K562 (cell line): ENCODE data around the gene SAXO1. TPM values are rescaled to one million over a fixed set of nuclear protein-coding genes. Genes with fewer than 3 reads are reported as not detected.

Source experiments
- GTF2E2 ChIP-seq: fragments of 200-800 bp; sonication (Bioruptor generic); IDR thresholded peaks from 2 replicates; pipeline ENCODE4 v1.6.1; 2016; ENCODE audit warnings: missing genetic modification characterization, missing compliant biosample characterization
- MTA1 ChIP-seq: fragments of 450-650 bp; IDR thresholded peaks from 2 replicates; pipeline ENCODE4 v1.6.1; 2017; ENCODE audit warnings: borderline replicate concordance
- NEUROD1 ChIP-seq: fragments of 150-350 bp; IDR thresholded peaks from 2 replicates; pipeline ENCODE4 v1.6.1; 2014; ENCODE audit warnings: borderline replicate concordance, low read length, low read depth; ENCODE audit not compliant: partially characterized antibody
- PHF8 ChIP-seq: fragments of 200-600 bp; sonication (generic); IDR thresholded peaks from 2 replicates; pipeline ENCODE4 v1.6.1; 2012; ENCODE audit warnings: mixed run types, mild to moderate bottlenecking, inconsistent platforms, low read length, moderate library complexity, borderline replicate concordance
- TAF1 ChIP-seq: IDR thresholded peaks from 2 replicates; pipeline ENCODE4 v1.6.1; 2011; ENCODE audit warnings: mild to moderate bottlenecking, low read length, moderate library complexity; ENCODE audit not compliant: insufficient read depth, control insufficient read depth, severe bottlenecking; ENCODE audit errors: extremely low read depth
- TBP ChIP-seq: optimal IDR thresholded peaks from 2 replicates; pipeline ENCODE3; 2011; ENCODE audit warnings: low read depth, low read length, improper control_type of control experiment
- ZNF217 ChIP-seq: sonication (generic); formaldehyde crosslinking; IDR thresholded peaks from 2 replicates; pipeline ENCODE4 v1.8.0; 2022; ENCODE audit warnings: mild to moderate bottlenecking, missing genetic modification reagents
- polyA plus RNA-seq, 8 experiments: library from polyadenylated mRNA; depleted of rRNA in 4 of 8; stranded (reverse) in 5 of 8; unstranded in 3 of 8; fragments of >200 nt; fragmentation: Nextera tagmentation in 2 of 8; fragmentation: Illumina TruSeq in 1 of 8; extraction: Ambion mirVana in 2 of 8; extraction: Trizol in 1 of 8; gene quantifications; 2 replicates each; pipeline versions ENCODE4 v1.2.1 to v1.2.3, GENCODE V29; 2011 to 2014; ENCODE audit warnings: inconsistent platforms in 1 of 8, missing spikeins in 1 of 8
- total RNA-seq, 7 experiments: library from RNA; depleted of rRNA in 6 of 7; stranded (reverse); fragments of >200 nt in 6 of 7; fragmentation: Illumina TruSeq in 2 of 7; extraction: Trizol in 2 of 7; gene quantifications; 2 replicates each; pipeline versions ENCODE4 v1.2.1 to v1.2.3, GENCODE V29; 2011 to 2021; ENCODE audit warnings: low replicate concordance in 1 of 7
- TF ChIP-seq, protein P1 (sequence below), 2 experiments: fragments of 450-650 bp in 1 of 2; IDR thresholded peaks; 2 replicates each; pipeline ENCODE4 v1.6.1; 2011 to 2017; ENCODE audit warnings: low read depth in 2 of 2, antibody characterized with exemption in 1 of 2, borderline replicate concordance in 1 of 2, low read length in 1 of 2, mild to moderate bottlenecking in 1 of 2, mixed read lengths in 1 of 2; ENCODE audit not compliant: control insufficient read depth in 1 of 2
- TF ChIP-seq, protein P2 (sequence below): sonication (generic); formaldehyde crosslinking; IDR thresholded peaks from 2 replicates; pipeline ENCODE4 v1.9.0; 2022; ENCODE audit warnings: mild to moderate bottlenecking, missing genetic modification reagents
- TF ChIP-seq, protein P3 (sequence below): fragments of 450-650 bp; IDR thresholded peaks from 2 replicates; pipeline ENCODE4 v1.6.1; 2018; ENCODE audit not compliant: partially characterized antibody
- TF ChIP-seq, protein P4 (sequence below): fragments of 250-450 bp; sonication (Bioruptor Pico); IDR thresholded peaks from 2 replicates; pipeline ENCODE4 v1.5.0; 2020; ENCODE audit warnings: mild to moderate bottlenecking
- TF ChIP-seq, protein P5 (sequence below): sonication (generic); formaldehyde crosslinking; IDR thresholded peaks from 2 replicates; pipeline ENCODE4 v1.4.0; 2020; ENCODE audit warnings: mild to moderate bottlenecking, missing genetic modification reagents

Gene SAXO1
- total and polyA plus RNA-seq, 9 of the 15 experiments (the other 6 are each of a cell fraction or from before 2014, with no cell fraction given) = 0.04 TPM; not detected in 8

DNA sequence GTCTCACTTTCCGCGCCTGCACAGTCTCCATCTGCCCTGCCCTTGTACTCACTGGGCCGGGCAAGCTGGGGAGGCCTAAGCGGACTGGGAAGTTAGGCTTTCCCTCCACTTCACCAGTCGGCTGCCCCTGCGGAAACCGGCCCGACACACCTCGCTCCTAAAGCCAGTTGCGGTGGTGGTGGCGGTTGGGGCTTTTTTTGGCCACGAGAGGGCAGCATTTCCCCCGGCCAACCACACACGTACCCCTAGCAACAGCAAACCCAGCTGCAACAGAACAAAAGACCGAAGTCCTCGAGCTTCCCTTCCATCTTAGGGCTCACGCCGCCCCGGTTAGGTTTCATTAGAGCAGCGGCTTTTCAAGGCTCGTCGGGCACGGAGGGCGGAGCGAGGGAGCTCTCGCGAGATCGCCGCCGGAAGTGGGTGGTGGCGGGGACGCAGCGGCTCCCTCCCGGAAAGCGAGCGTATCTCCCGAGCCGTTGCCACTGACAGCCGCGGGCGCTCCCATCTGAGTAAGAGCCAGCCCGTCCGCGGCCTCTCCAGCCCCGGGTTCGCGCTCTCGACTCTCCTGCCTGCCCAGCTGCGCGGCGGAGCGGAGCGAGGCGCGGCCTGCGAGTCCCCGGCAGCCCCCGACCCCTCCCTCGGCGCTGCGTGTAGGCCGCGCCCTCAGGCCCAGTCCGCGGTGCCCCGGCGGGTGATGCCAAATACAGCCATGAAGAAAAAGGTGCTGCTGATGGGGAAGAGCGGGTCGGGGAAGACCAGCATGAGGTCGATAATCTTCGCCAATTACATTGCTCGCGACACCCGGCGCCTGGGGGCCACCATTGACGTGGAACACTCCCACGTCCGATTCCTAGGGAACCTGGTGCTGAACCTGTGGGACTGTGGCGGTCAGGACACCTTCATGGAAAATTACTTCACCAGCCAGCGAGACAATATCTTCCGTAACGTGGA is 16.2 kb upstream of the SAXO1 start, which contains the start of gene RRAGA (continued):
- TF ChIP-seq, protein P1, sequence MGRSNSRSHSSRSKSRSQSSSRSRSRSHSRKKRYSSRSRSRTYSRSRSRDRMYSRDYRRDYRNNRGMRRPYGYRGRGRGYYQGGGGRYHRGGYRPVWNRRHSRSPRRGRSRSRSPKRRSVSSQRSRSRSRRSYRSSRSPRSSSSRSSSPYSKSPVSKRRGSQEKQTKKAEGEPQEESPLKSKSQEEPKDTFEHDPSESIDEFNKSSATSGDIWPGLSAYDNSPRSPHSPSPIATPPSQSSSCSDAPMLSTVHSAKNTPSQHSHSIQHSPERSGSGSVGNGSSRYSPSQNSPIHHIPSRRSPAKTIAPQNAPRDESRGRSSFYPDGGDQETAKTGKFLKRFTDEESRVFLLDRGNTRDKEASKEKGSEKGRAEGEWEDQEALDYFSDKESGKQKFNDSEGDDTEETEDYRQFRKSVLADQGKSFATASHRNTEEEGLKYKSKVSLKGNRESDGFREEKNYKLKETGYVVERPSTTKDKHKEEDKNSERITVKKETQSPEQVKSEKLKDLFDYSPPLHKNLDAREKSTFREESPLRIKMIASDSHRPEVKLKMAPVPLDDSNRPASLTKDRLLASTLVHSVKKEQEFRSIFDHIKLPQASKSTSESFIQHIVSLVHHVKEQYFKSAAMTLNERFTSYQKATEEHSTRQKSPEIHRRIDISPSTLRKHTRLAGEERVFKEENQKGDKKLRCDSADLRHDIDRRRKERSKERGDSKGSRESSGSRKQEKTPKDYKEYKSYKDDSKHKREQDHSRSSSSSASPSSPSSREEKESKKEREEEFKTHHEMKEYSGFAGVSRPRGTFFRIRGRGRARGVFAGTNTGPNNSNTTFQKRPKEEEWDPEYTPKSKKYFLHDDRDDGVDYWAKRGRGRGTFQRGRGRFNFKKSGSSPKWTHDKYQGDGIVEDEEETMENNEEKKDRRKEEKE (IDR thresholded peaks at IDR 0.05; ENCODE audit: borderline replicate concordance in 1 of 2, control insufficient read depth in 1 of 2, low read depth in 2 of 2, low read length in 1 of 2) = no peak
- TF ChIP-seq GTF2E2 (tag) (peak; percentile 85), TBP (peak; percentile 91), PHF8 (peak; percentile 95), ZNF217 (CRISPR knock-in tag) (no peak), NEUROD1 (peak; percentile 15), MTA1 (no peak), TAF1 (peak; percentile 75)
- TF ChIP-seq, protein P2, sequence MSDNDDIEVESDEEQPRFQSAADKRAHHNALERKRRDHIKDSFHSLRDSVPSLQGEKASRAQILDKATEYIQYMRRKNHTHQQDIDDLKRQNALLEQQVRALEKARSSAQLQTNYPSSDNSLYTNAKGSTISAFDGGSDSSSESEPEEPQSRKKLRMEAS (CRISPR knock-in tag) = 0 out of 2 replicates have a peak, but pooled peaks have one; percentile 18
- TF ChIP-seq, protein P3, sequence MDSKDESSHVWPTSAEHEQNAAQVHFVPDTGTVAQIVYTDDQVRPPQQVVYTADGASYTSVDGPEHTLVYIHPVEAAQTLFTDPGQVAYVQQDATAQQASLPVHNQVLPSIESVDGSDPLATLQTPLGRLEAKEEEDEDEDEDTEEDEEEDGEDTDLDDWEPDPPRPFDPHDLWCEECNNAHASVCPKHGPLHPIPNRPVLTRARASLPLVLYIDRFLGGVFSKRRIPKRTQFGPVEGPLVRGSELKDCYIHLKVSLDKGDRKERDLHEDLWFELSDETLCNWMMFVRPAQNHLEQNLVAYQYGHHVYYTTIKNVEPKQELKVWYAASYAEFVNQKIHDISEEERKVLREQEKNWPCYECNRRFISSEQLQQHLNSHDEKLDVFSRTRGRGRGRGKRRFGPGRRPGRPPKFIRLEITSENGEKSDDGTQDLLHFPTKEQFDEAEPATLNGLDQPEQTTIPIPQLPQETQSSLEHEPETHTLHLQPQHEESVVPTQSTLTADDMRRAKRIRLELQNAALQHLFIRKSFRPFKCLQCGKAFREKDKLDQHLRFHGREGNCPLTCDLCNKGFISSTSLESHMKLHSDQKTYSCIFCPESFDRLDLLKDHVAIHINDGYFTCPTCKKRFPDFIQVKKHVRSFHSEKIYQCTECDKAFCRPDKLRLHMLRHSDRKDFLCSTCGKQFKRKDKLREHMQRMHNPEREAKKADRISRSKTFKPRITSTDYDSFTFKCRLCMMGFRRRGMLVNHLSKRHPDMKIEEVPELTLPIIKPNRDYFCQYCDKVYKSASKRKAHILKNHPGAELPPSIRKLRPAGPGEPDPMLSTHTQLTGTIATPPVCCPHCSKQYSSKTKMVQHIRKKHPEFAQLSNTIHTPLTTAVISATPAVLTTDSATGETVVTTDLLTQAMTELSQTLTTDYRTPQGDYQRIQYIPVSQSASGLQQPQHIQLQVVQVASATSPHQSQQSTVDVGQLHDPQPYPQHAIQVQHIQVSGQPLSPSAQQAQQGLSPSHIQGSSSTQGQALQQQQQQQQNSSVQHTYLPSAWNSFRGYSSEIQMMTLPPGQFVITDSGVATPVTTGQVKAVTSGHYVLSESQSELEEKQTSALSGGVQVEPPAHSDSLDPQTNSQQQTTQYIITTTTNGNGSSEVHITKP = peak; percentile 19
- TF ChIP-seq, protein P4, sequence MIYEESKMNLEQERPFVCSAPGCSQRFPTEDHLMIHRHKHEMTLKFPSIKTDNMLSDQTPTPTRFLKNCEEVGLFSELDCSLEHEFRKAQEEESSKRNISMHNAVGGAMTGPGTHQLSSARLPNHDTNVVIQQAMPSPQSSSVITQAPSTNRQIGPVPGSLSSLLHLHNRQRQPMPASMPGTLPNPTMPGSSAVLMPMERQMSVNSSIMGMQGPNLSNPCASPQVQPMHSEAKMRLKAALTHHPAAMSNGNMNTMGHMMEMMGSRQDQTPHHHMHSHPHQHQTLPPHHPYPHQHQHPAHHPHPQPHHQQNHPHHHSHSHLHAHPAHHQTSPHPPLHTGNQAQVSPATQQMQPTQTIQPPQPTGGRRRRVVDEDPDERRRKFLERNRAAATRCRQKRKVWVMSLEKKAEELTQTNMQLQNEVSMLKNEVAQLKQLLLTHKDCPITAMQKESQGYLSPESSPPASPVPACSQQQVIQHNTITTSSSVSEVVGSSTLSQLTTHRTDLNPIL (CRISPR knock-in tag) = no peak
- TF ChIP-seq, protein P5, sequence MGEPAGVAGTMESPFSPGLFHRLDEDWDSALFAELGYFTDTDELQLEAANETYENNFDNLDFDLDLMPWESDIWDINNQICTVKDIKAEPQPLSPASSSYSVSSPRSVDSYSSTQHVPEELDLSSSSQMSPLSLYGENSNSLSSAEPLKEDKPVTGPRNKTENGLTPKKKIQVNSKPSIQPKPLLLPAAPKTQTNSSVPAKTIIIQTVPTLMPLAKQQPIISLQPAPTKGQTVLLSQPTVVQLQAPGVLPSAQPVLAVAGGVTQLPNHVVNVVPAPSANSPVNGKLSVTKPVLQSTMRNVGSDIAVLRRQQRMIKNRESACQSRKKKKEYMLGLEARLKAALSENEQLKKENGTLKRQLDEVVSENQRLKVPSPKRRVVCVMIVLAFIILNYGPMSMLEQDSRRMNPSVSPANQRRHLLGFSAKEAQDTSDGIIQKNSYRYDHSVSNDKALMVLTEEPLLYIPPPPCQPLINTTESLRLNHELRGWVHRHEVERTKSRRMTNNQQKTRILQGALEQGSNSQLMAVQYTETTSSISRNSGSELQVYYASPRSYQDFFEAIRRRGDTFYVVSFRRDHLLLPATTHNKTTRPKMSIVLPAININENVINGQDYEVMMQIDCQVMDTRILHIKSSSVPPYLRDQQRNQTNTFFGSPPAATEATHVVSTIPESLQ (CRISPR knock-in tag) = no peak
